VCaP (cell line): ENCODE data around the gene DCLK2.

Experiments
- H3K27ac ChIP-seq: fragments of 450-650 bp; 2 replicates; pipeline ENCODE4 v1.5.1; 2017
- CTCF ChIP-seq: fragments of 450-650 bp; conservative IDR thresholded peaks from 2 replicates; pipeline ENCODE4 v1.5.1; 2017; ENCODE audit warnings: mild to moderate bottlenecking, moderate library complexity

Gene DCLK2

GRCh38 chr4:150130933-150131332 is 52.7 kb downstream of the DCLK2 start:
- no peak for TF ChIP-seq CTCF
- H3K27ac ChIP-seq = no peak overlapping the region

DNA sequence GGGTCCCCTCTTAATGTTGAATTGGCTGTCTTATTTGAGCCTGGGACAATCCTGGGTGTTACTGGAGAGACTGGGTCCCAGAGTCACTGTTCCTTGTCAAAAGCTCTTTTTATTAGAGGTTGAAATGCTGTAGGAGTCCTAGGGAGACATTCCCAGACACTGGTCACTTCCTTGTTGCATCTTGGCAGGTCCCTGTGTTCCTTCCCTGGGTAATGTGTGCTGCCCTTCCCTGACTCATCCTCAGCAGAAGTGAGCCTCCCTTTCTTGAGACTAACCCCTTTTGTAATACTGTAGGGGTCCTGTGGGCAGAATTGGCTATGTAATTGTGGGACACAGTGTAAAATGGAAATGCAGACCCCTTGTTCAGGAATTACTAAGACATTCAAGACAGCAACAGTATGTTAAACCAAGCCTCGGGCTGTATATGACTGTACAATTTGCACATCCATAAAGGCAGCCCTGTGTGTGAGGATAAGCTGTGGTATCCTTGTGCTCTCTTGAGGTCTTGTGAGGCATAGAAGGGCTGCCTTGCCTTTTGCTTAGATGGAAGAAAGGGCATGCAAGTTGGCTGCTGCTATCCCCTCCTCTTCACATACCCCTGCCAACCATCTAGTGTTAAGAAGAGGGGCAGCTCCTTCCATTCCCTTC is 53.5 kb downstream of the DCLK2 start:
- H3K27ac ChIP-seq = no peak overlapping the region
- TF ChIP-seq CTCF = no peak

DNA sequence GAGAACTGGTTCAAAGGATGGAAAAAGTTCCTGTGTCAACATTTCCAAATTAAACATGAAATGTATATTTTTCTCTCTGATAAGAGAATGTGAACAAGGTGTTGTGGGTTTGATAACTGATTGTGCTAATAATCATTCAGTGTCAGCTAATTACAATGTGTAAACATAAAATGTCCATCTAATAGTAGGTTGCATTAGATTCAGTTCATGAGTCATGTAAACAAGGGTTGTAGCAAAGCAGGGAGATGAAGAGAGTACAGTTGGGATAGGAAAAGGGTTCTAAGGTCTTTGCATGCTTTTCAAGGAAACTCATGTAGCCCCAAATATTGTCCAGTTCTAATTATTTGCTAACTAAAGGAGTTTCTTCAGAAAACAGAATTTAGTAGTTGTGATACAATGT is 55.4 kb downstream of the DCLK2 start:
- TF ChIP-seq CTCF = no peak
- H3K27ac ChIP-seq = no peak overlapping the region

GRCh38 chr4:150135134-150135772 is 57.0 kb downstream of the DCLK2 start:
- TF ChIP-seq CTCF = no peak
- H3K27ac ChIP-seq = no peak overlapping the region

GRCh38 chr4:150136036-150136435 is 57.8 kb downstream of the DCLK2 start:
- H3K27ac ChIP-seq = no peak overlapping the region
- TF ChIP-seq CTCF = no peak

DNA sequence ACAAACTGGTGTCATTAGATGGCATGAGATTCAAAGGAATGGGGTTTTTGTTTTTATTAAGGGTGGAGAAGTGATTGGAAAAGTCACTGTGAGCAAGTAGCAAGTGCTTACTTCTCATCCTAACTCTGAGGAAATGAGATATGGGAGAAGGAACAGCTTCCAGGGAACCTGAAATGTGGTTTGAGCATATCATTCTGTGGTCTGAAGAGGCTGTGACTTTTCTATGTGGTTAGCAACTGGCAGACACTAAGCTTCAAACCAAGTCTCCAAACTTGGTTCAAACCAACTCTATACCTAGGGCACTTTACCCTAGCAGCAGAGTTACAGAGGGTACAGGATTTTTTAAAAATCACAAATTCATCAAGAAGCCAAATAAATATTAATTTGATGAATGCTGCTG is 58.2 kb downstream of the DCLK2 start:
- TF ChIP-seq CTCF = no peak
- no peak overlapping the region for H3K27ac ChIP-seq

DNA sequence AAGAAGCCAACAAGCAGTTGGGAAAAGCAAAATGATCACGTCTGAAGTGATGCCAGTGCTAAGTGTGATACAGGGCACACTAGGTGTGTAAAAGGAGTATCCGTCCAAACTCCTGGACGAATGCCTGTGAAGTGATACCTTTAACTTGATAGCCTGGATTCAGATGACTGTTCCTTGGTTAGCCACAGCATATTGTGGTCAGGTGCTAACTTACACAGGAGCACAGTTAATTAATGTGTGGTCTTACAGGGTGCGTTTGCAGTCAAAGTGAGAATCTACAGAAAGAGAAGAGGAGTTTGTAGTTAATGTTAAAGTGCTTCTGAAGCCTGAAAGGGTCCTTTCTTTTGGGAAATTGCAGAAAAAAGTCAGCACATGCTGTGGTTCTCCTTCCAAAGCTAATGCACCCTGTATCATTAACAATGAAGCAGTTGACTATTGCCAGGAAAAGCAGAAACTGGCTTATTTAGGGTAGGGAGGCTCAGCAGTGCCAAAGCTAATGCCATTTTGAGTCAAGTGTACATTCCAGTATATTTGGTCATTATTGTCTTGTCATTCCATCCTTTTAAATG is 61.1 kb downstream of the DCLK2 start:
- H3K27ac ChIP-seq = no peak overlapping the region
- TF ChIP-seq CTCF = no peak
